Inflammatory macrophage (primary cell): ENCODE data around the gene MKRN3.
"Not testable (repeated sequence)": the region's sequence is repeated elsewhere in the genome, so short reads cannot be mapped to it uniquely, and the experiment has no call there.

Source experiments
- DNase-seq, 2 donors: peaks; one replicate each; pipeline ENCODE4 v3.0.0-alpha.2; 2020 to 2022

MKRN3 gene

GRCh38 chr15:23589012-23589411 is 23.5 kb downstream of the MKRN3 start:
- no peak for DNase-seq

- no peak for DNase-seq
Measured at GRCh38 chr15:23594252-23594770, 28.8 kb downstream of the MKRN3 start.

GRCh38 chr15:23595368-23595767 is 29.9 kb downstream of the MKRN3 start:
- DNase-seq = no peak

- no peak for DNase-seq
Measured at GRCh38 chr15:23596736-23597135, 31.3 kb downstream of the MKRN3 start.

GRCh38 chr15:23597278-23597677 is 31.8 kb downstream of the MKRN3 start:
- DNase-seq = not testable (repeated sequence)

GRCh38 chr15:23599053-23599452 is 33.6 kb downstream of the MKRN3 start:
- DNase-seq = no peak

- DNase-seq = no peak
Measured at GRCh38 chr15:23602124-23602523, 36.6 kb downstream of the MKRN3 start.

GRCh38 chr15:23606226-23606625 is 40.8 kb downstream of the MKRN3 start:
- DNase-seq = no peak

GRCh38 chr15:23616536-23616935 is 51.1 kb downstream of the MKRN3 start:
- no peak for DNase-seq
